HUDEP-2 (cell line): Measurements from ENCODE around the gene TMC3.

Experiments
- DNase-seq, 76 experiments: peaks; one replicate each; lab custom pipeline; 2025; ENCODE audit not compliant: unreplicated experiment in 76 of 76; lab: John Stamatoyannopoulos, UW

Gene TMC3

DNA sequence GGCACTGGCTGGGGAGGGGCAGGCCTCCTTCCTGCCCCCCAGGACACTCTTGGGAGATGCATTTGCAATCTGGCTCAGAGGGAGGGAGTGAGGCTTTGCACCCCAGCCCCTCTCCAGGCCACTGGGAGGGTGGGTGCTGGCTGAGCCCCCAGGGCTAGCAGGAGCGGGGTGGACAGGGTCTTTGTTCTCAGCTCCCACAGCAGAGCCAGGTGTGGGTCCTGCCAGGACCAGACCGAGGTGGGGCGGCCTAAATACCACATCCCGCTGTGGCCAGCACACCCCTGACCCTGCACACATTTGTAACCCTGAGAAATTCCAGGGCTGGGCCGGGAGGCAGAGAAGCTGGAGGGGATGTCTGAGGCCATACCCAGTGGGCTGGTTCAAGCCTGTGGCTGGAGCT is 91.1 kb downstream of the TMC3 start:
- no peak for DNase-seq

DNA sequence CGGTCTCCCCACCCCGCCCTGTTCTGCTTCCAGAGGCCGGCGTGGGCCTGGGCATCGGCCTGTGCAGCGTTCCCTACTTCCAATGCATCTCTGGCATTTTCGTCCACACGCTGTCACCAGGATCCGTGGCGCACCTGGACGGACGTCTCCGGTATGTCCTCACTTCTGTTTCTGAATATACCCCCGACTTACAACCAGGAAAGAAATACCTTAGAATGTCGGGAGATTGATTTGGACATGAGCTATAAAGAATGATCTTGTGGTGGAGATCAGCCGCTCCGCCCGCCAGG is 91.5 kb downstream of the TMC3 start:
- no peak for DNase-seq

DNA sequence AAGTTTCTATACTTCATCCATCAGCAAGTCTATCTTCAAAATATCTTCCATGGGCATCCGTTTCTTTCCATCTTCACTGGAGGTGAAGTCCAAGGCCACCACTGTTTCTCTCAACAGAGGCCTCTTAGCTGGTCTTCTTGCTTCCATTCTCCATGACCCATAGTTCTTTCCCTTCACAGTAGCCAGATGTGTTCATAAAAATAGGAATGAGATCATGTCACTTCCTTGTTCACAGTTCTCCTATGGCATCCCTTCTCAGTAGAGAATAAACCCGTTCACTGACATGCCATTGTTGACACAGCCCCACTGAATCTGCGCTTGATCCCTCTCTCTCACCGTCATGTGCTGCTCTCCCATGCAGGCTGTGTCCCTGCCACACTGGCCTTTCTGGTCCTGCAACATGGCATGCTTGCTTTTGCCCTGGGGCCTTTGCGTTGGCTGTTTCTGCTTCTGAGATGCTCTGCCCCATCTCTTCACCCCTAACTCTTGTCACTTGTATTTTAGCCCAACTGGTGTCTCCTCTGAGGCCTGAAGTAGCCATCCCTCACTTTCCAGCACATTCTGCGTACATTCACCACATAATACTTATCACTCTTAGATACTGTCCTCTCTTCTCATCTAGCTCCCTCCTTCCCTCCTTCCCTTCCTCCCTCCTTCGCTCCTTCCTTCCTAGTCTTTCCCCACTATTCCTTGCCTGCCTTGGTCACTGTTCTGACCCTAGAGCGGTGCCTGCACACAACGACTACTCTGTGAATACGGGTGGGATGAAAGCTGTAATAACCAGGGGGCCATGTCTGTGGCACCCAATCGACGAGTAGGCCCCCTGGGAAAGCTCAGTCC is 92.0 kb downstream of the TMC3 start:
- no peak for DNase-seq

DNA sequence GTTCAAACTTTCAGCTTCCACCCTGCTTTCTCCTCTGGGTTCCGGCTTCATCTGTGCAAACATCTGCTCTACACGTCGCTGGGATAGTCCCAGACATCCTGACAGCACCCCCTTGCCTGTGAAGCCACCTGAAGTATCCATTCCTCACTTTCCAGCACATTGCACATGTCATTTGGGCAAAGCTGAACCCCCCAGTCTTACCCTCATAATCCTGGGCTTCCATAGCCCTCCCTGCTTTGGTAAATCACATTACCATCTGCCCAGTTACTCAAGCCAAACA is 92.6 kb downstream of the TMC3 start:
- no peak for DNase-seq
